Head of caudate nucleus (tissue), 42 donors: Measurements from ENCODE around the gene SLC25A17.
"Not testable (repeated sequence)": the region's sequence is repeated elsewhere in the genome, so short reads cannot be mapped to it uniquely, and the experiment has no call there.

Source experiments
- DNase-seq, 42 donors: peaks; one replicate each; pipeline versions ENCODE4 v3.0.0 to v3.0.0-alpha.2; 2020 to 2021; ENCODE audit warnings: mixed read lengths in 7 of 42
- intact Hi-C: fragments of 100-400 bp; cut with DNase I; formaldehyde crosslinking; loops from one replicate; pipeline ENCODE4 v1.15.0; 2022

The SLC25A17 gene

GRCh38 chr22:40826984-40827741 is 8.0 kb upstream of the SLC25A17 start:
- DNase-seq, result no peak
- intact Hi-C loops, result no loop called here

DNA sequence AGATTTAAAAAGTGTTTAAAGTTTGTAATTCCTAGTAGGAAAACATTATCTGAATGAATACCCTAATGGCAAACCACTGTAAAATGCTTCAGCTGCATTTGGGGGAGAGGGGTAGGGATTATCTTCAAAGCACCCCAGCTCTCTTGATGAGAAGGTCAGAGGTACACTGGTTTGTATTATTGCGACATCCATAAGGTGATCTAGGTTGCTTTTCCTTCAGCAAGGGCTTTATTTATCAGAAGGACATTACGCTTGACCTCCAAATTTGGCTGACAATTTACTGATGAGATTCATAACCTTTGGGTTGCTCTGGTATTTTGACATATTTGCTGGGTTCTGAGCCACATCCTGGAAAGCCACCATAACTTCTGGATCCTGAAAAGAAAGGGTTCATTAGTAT is 7.1 kb upstream of the SLC25A17 start:
- DNase-seq, intact Hi-C loops: not testable (repeated sequence)

DNA sequence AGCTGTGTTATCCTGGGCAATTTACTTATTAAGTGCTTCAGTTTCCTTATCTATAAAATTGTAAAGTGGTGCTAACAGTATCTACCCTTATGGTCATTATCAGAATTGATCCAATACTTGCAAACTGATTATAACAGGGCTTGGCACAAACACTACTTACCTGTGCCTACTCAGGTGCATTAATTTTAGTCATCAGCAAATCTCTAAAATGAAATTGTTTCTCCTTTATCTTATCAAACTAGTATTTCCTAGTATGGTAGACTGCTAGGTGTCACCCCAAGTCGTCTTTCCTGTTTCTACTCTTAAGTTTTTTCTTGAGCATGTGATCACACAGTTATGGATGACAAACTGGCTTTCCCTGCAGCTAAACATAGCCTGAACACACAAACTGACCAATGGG is 4.3 kb upstream of the SLC25A17 start:
- no peak for DNase-seq

GRCh38 chr22:40819599-40820140 is 524 bp upstream of the SLC25A17 start:
- intact Hi-C loops, result loop anchor here (2.0 kb wide), 1 partner anchor 37 kb away; the partner anchor contains the start of genes ST13 and XPNPEP3
- no peak for DNase-seq

More for the DNA sequence above, 4.3 kb upstream of the SLC25A17 start:
- intact Hi-C loops, result no loop called here

DNA sequence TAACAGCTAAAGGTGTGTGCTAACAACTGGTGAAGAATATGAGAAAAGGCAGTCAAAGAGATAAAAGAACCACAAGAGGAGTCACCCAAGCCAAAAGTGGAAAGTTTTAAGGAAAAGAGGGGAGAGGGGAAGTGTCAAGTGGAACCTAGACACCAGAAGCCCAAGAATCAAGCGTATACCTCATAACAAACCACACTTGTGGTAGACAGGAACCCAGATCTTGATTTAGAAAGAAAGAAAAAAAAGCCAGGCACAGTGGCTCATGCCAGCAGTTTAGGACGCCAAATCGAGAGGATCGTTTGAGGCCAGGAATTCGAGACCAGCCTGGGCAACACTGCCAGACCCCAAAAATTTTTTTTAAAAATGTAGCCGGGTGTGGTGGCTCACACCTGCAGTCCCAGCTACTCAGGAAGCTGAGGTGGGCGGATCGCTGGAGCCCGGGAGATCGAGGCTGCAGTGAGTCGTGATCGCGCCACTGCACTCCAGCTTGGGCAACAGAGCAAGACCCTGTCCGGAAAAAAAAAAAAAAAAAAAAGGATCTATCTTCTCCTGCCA is 877 bp downstream of the SLC25A17 start:
- peak in 1 of 42 donors; percentile 1 for DNase-seq
- intact Hi-C loops, result loop anchor here (2.0 kb wide), 1 partner anchor 39 kb away; the partner anchor contains the start of genes ST13 and XPNPEP3

DNA sequence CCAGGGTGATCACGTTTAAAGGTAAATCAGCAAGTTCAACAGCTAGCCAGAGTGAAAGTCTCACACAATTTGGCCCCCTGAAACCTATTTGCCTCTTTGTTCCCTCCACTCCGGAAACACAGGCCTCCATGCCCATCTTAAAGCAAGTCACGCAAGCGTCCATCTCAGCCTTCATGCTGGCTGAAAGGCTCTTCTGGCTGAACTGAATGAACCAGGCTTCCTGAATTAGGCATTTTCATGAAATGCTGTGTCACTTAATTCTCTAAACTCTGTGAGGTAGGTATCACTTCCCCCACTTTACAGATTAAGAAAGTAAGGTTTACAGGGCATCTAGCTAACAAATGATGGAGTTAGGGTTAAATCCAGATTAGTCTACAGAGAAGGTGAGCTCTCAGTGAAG is 1.4 kb downstream of the SLC25A17 start:
- intact Hi-C loops, result loop anchor here (2.0 kb wide), 1 partner anchor 39 kb away; the partner anchor contains the start of genes ST13 and XPNPEP3
- DNase-seq, result no peak

DNA sequence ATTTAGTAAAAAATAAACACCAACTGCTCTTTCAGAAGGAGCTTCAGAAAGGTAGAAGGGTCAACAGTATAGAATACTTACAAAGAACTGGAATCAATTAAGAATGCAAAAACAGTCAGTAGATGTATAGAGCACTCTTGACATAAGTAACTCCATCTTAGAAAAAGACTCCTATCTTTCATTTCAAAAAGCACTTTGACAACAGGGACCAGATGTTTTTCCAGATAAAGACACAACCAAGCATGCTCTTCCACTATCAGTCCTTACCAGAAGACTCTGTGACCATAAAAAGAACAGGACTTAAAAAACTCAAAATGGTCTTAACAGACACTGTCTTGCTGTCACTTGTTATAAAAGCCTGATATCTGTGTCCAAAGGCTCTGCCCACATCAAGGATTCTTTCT is 5.2 kb downstream of the SLC25A17 start:
- no peak for DNase-seq
- intact Hi-C loops, result no loop called here

GRCh38 chr22:40808018-40808841 is 10.9 kb downstream of the SLC25A17 start:
- no peak for DNase-seq
- intact Hi-C loops, result no loop called here

GRCh38 chr22:40806711-40807110 is 12.4 kb downstream of the SLC25A17 start:
- intact Hi-C loops, result no loop called here
- DNase-seq, result no peak

GRCh38 chr22:40805699-40806203 is 13.4 kb downstream of the SLC25A17 start:
- no peak for DNase-seq
- intact Hi-C loops, result no loop called here

DNA sequence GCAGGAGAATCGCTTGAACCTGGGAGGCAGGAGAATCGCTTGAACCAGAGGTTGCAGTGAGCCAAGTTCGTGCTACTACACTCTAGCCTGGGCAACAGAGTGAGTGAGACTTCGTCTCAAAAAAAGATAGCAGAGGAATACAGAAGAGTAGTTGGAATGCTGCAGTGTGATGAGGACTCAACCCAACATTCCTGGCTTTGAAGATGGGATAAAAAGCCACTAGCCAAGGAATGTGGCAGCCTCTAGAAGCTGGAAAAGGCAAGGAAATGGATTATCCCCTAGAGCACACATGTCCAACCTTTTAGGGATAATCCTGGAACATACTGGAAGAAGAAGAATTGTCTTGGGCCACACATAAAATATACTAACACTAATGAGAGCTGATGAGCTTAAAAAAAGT is 13.9 kb downstream of the SLC25A17 start:
- DNase-seq, result no peak
- intact Hi-C loops, result no loop called here

- intact Hi-C loops, result no loop called here
- no peak for DNase-seq
Measured at GRCh38 chr22:40803321-40803720, 15.8 kb downstream of the SLC25A17 start.

- DNase-seq, result no peak
- intact Hi-C loops, result no loop called here
Measured at GRCh38 chr22:40799008-40799407, 20.1 kb downstream of the SLC25A17 start.

DNA sequence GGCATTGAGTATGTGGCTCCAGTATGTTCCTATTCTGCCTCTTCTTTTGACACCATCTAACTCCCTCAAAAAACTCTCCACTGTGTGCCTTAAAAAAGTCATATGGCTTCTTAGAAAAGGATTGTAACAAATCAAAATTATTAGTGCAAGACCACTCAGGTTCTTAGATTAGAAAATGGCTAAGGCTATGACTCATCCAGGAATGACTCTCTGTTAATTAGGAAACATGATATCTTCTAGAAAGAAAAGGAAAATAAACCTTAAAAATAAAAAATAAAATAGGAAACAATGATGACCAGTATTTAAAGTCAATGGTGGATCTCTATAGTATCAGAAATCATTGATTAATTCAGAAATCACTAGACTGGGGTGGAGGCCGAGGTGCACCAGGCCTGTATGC is 21.7 kb downstream of the SLC25A17 start:
- DNase-seq, result no peak
- intact Hi-C loops, result no loop called here

- no peak for DNase-seq
Measured at GRCh38 chr22:40792451-40792850, 26.7 kb downstream of the SLC25A17 start.

DNA sequence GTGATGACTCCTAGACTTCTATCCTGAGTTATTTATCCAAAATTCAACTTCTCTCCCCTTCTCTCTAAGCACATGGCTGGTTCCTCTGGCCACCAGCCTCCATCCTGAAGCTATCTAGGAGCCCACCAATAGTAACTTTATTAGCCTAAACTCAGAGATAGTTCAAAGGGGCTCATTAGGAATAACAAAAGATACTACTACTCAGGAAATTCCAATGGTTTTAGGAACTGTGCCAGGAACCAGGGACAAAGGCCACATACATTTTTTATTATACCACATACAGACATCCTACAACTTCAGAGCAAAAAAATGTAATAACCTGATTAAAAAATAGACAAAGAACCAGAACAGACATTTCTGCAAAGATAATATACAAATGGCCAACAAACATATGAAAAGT is 27.9 kb downstream of the SLC25A17 start:
- intact Hi-C loops, result no loop called here

More at GRCh38 chr22:40792451-40792850, 26.7 kb downstream of the SLC25A17 start:
- intact Hi-C loops, result no loop called here

DNA sequence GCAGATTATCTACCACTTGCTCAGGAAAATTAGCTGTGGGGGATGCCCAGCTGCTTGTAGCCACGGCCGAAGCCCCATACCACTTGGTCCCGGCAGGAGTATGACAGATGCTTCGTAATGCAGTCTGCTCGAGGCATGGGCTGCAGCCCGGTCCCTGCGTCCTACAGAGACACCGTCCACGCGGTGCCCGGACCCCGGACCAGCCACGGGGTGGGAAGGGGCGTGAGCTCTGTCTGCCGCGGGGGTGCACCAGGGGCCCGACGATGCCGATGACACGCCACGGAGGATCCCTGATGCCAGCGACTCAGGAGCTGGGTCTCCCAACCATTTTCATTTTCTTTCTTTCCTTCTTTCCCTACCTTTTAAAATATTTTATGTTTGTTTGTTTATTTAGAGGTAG is 30.0 kb downstream of the SLC25A17 start:
- no peak for DNase-seq
- intact Hi-C loops, result no loop called here

More for the DNA sequence above, 27.9 kb downstream of the SLC25A17 start:
- DNase-seq, result no peak

- DNase-seq, result no peak
- intact Hi-C loops, result no loop called here
Measured at GRCh38 chr22:40782521-40782920, 36.6 kb downstream of the SLC25A17 start.

- intact Hi-C loops, DNase-seq: not testable (repeated sequence)
Measured at GRCh38 chr22:40781749-40782148, 37.4 kb downstream of the SLC25A17 start.
